HFFc6 (cell line): ENCODE measurements around the gene HOXB2. TPM values are rescaled to one million over a fixed set of nuclear protein-coding genes. Genes with fewer than 3 reads are reported as not detected.

Experiments used
- DNase-seq: peaks from one replicate; pipeline ENCODE4 v3.0.0-alpha.2; 2018
- H3K27ac Mint-ChIP-seq: 2 replicates; pipeline ENCODE4 v1.8.0; 2020; ENCODE audit warnings: mild to moderate bottlenecking, mixed read lengths
- H3K27me3 Mint-ChIP-seq: 2 replicates; pipeline ENCODE4 v1.8.0; 2021; ENCODE audit warnings: mild to moderate bottlenecking, moderate library complexity, mixed read lengths; ENCODE audit not compliant: insufficient read depth
- H3K36me3 Mint-ChIP-seq: 2 replicates; pipeline ENCODE4 v1.8.0; 2021; ENCODE audit warnings: low read depth, mixed read lengths
- H3K4me1 Mint-ChIP-seq: 2 replicates; pipeline ENCODE4 v1.8.0; 2020; ENCODE audit warnings: low read depth, mixed read lengths
- H3K4me3 Mint-ChIP-seq: 2 replicates; pipeline ENCODE4 v1.8.0; 2020; ENCODE audit warnings: mild to moderate bottlenecking, moderate library complexity, mixed read lengths
- H3K9me3 Mint-ChIP-seq: 2 replicates; pipeline ENCODE4 v1.8.0; 2020; ENCODE audit warnings: mild to moderate bottlenecking, mixed read lengths
- total RNA-seq, 6 experiments: library from RNA; stranded (reverse); fragmentation: NEBNext Ultra II Directional; extraction: Animal tissue kit (Norgen Biotek cat#: 25700); gene quantifications; 2 replicates in 1 of 6; 3 replicates in 5 of 6; pipeline ENCODE4 v1.2.3, GENCODE V29; 2021
- TF ChIP-seq, protein P1 (sequence below): fragments of 200-600 bp; sonication (generic); IDR thresholded peaks from 2 replicates; pipeline ENCODE4 v1.5.0; 2021; ENCODE audit warnings: antibody characterized with exemption, mild to moderate bottlenecking

The HOXB2 gene
- total RNA-seq, 6 experiments from 2014 or later: not detected

DNA sequence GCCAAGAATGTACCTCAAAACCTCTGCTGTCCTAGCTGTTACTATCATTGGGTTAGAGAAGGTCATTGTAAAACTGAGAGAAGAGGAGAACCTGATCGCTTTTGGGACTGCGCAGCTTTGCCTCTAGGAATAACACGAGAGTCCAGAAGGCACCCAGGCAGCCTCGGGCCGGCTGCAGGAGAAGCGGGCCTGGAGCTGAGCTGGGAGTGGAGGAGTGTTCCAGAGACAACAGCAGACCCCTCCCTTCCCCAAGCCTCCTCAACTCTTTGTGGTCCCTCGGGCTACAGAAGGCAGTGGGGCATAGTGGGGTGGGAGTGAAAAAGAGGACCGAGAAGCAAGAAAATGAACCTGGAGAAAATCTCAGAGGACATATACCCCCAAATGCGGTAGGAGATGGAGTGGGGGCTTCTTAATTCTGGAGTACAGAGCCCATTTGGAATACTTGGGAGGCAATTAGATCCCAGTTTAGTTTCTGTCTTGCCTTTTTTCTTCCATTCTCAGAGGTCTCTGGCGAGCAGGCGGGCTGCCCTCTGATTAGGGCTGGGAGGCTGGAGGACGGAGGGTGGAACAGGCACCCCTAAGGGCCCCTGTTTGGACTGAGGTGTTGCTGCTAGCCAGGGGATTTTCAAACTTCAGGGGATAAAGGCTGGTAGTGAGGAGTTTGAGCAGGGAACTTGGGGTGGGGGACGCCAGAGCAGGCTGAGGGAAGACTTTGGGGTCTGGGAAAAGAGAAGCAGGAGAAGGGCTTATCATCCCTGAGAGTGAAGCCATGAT lies 13.3 kb upstream of the HOXB2 start:
- Mint-ChIP-seq H3K27me3 (peaks cover 87% of the 10 kb centered on the region), H3K4me3 (no peak overlapping the region)

DNA sequence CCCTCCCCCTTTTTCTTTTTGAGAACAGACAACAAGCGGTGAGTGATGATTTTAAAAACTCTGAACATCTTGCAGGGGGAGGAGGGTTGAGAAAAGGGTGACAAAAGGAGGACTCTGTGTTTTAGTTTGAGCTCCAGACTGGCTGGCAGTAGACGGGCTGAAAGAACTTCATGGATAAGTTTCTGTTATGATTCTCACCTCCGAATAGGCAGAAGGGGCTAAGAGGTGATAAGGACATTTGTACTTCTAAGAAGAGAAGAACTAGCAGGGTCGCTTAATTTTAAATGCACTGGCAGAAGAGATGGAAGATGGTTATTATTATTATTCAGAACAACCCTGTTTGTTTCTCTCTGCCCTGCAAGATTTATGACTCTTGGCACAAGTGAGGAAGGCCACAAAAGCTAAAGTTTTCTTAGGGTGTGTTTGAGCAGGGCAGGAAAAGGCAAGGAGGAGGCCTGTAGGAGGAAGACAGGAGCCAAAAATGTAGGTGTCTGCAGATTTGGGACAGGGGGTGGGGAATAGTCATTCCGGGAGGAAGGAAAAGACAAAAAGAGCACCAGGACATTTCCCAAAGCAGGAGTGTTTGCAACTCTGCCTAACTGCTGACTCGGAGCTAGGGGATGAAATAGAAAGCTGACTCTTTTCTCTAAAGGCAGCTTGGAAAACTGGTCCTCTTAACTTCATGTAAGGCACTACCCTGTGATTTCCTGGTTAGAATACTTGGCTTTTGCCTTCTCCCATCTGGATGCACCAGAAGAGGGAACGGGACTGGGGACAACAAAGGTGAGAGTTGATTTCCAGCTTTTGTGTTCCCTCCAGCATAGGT lies 11.9 kb upstream of the HOXB2 start:
- DNase-seq: no peak
- Mint-ChIP-seq H3K4me1 (no peaks in the 10 kb centered on the region), H3K9me3 (no peaks in the 10 kb centered on the region), H3K36me3 (no peaks in the 10 kb centered on the region), H3K27ac (no peak overlapping the region), H3K27me3 (peaks cover 86% of the 10 kb centered on the region), H3K4me3 (no peak overlapping the region)
- TF ChIP-seq, protein P1, sequence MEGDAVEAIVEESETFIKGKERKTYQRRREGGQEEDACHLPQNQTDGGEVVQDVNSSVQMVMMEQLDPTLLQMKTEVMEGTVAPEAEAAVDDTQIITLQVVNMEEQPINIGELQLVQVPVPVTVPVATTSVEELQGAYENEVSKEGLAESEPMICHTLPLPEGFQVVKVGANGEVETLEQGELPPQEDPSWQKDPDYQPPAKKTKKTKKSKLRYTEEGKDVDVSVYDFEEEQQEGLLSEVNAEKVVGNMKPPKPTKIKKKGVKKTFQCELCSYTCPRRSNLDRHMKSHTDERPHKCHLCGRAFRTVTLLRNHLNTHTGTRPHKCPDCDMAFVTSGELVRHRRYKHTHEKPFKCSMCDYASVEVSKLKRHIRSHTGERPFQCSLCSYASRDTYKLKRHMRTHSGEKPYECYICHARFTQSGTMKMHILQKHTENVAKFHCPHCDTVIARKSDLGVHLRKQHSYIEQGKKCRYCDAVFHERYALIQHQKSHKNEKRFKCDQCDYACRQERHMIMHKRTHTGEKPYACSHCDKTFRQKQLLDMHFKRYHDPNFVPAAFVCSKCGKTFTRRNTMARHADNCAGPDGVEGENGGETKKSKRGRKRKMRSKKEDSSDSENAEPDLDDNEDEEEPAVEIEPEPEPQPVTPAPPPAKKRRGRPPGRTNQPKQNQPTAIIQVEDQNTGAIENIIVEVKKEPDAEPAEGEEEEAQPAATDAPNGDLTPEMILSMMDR: no peak

More for the DNA sequence above, 13.3 kb upstream of the HOXB2 start:
- TF ChIP-seq, protein P1: no peak
- no peak for DNase-seq
- Mint-ChIP-seq H3K36me3 (no peaks in the 10 kb centered on the region), H3K27ac (no peak overlapping the region), H3K9me3 (no peaks in the 10 kb centered on the region), H3K4me1 (no peaks in the 10 kb centered on the region)

DNA sequence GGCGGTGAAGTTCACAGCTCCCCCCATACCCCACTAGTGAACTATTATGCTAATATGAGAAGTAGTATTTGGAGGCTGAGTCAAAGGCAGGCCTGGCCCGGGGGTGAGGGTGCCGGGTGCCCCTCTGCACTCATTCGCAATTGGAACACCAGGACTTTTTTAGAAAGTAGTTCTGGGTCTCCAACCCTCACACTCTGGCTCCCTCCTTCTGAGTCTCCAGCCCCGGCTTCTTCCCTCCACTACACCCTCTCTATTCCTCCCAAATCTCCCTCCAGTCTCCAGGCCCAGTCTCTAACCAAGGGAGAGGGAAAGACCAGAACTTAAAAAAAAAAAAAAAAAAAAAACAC lies 11.3 kb upstream of the HOXB2 start:
- Mint-ChIP-seq H3K36me3 (no peaks in the 10 kb centered on the region), H3K9me3 (no peaks in the 10 kb centered on the region), H3K4me1 (no peaks in the 10 kb centered on the region), H3K4me3 (no peak overlapping the region), H3K27me3 (peaks cover 82% of the 10 kb centered on the region), H3K27ac (no peak overlapping the region)
- TF ChIP-seq, protein P1: no peak
- DNase-seq: no peak

DNA sequence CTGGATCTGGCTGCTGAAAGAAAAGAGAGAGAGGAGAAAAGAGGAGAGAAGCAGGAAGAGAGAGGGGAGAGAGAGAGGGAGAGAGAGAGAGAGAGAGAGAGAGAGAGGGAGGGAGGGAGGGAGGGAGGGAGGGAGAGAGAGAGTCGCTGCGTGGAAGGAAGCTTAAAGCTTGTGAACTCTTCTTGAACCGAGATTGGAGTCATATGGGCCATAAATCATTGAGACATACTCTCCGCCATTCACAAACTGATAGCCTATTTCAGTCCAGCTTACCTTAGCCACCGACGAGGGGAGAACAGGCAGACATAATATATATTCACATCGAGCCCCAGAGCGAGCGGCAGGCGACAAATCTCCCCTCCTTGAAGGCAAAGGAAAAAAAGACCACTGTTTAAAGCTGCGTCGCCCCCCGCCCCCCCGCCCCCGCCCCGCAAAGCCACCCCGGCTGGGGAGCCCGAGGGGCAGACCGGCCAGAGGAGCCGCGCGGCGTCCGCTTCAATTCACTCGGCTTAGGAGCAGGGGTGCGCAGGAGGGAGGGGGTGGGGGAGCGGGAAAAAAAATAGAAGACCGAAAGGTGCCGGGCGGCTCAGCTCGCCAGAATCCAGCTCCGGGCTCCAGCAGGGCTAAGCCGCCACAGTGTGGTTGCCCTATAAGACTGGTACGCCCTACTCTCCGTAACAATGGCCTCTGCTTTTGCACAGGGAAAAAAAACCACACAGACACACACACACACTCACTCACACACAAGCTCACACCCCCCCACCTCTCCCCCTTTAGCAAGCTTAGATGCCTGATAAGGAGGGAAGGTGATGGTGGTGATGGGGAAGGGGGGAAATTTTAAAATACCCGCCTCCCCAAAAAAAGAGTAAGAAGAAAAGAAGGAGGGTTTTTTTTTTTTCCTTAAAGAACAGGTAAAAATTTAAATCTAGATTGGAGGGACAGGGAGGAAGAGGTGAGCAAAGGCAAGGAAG lies 10.6 kb upstream of the HOXB2 start:
- H3K4me1 Mint-ChIP-seq: no peaks in the 10 kb centered on the region

More for the DNA sequence above, 10.6 kb upstream of the HOXB2 start:
- Mint-ChIP-seq H3K36me3 (no peaks in the 10 kb centered on the region), H3K27me3 (peaks cover 79% of the 10 kb centered on the region), H3K4me3 (no peak overlapping the region), H3K9me3 (no peaks in the 10 kb centered on the region), H3K27ac (no peak overlapping the region)
- TF ChIP-seq, protein P1: no peak
- no peak for DNase-seq
